GM19043 (cell line): ENCODE results near the gene MADCAM1.

Experiments used
- ATAC-seq: cut with Tn5 transposase; IDR thresholded peaks from one replicate; pipeline ENCODE4 v1.9.1; 2021; ENCODE audit warnings: low read depth; ENCODE audit not compliant: unreplicated experiment

The MADCAM1 gene

DNA sequence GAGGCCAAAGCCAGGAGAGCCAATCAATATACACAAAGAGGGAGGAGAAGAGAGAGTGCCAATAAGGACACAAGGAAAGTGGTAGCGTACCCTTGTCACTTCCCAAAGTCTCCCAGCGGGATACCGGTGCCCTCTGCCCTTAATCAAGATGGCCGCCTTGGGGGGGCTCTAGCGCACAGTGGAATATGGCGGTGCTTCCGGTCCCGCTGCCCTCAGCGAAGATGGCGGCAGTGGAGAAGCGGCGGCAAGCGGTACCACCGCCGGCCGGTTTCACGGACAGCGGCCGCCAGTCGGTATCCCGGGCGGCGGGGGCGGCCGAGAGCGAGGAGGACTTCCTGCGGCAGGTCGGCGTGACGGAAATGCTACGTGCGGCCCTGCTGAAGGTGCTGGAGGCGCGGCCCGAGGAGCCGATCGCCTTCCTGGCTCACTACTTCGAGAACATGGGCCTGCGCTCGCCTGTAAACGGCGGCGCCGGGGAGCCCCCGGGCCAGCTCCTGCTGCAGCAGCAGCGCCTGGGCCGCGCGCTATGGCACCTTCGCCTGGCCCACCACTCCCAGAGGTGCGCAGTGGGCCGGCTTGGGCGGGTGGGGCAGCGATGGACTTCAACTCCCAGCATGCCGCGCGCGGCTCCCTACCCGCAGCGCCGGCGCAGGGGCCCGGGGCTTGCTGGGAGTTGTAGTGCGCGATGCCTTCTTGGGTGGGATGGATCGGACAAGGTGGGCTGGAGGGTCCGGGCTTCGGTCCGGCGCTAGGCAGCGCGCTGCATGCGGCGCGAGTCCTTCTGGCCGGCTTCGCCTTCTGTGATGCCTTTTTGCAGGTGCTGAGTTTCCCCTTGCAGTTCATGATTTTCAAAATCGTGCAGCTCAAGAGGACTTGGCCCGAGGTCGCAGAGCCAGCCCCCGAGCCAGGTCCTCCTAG lies 11.3 kb downstream of the MADCAM1 start, which contains the start of gene TPGS1:
TSS of gene TPGS1 (plus strand) at position 212 of the 918 bp plus-strand sequence. CDS start at position 222, 10 bp downstream.
- ATAC-seq = peak; percentile 44

DNA sequence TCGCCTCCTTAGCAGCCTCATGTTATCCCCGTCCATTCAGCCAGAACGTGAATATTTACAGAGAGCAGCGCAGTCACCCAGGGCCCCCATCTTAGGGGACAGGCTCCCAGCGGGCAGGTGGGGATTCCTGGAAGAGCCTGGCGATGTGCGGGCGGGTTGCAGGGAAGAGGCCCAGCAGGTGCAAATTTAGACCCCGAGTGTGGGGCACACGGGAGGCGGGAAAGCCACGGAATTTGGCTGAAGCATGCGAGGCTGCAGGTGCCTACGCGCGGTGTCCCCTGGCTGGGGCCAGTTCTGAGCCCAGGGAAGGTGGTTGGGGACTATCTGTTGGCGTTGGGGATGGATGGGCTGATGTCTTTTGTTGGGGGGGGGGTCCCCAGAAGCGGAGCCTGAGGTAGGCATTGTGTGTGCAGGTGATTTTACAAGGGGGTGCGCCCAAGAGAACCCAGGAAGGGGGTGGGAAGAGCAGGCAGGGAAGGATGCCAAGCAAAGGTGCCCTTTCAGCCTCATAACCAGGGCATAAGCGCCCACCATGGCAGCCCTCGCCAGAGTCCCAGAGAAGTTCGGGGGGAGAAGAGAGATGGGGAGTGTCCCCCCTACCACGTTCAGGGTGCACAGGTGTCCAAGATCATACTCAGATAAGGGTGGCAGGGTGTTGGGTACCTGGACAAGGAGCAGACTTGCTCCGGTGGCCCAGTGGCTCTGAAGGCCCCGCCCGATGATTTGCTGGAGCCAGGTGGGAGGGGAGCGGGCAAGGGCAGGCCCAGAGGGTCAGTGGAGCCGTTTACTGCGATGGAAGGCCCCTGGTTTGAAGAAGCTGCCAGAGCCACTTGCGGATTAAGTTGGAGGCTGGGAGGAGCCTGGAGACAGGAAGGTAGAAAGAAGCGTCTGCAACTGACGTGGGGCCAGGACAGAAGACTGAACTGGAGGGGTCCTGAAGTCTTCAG lies 12.2 kb downstream of the MADCAM1 start:
- ATAC-seq = no peak

DNA sequence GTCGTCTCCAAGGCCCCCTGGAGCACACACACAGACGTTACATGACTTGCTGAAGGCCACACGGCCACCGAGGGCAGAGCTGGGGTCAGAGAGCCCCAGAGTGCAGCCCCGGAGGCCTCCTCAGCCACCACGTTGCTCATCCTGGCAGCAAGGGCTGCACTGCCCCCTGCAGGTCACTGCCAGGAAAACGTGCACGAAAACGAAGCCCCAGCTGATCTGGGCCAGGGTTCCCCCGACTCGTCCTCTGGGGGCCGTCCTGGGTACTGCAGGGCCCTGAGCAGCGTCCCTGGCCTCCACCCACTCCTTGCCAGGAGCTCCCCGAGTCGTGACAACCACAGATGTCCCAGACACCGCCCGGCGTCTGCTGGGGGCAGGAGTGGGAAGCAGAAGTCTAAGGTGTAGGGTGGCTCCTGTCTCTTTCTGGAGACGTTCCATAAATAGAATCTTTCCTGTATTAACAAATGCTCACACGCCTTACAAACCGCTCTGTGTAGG lies 14.4 kb downstream of the MADCAM1 start:
- no peak for ATAC-seq

DNA sequence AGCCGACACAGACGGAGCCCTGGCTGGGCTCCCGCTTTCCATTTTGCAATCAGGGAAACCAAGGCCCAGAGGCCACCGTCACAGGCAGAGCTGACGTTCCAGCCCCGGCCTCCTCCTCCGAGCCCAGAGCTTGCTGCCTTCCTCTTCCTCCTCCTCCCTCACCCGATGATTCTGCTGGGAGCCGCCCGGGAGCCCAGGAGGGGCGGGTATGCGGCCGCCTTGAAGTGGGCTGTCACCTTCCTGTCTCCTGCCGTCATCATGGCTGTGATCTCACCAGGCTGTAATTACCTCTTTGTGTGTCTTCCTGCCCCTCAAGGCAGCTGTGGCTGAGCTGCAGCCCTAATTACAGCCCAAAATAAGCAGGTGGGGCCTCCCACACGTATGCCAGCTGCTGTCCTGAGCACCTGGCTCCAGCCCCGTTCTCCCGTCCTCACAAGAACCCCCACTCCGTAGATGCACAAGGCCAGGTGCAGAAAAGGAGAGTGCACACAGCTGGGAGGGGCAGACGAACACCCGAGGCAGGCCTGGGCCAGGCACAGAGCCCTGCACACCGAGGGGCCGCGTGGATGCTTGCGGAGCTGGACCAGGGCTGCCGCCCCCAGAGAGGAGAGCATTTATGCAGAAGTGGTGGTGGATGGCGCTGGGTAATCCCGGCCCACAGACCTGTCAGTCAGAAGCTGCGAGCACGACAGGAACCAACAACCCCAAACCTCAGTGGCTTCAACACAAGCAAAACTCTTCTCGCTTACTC lies 15.0 kb downstream of the MADCAM1 start:
- no peak for ATAC-seq

DNA sequence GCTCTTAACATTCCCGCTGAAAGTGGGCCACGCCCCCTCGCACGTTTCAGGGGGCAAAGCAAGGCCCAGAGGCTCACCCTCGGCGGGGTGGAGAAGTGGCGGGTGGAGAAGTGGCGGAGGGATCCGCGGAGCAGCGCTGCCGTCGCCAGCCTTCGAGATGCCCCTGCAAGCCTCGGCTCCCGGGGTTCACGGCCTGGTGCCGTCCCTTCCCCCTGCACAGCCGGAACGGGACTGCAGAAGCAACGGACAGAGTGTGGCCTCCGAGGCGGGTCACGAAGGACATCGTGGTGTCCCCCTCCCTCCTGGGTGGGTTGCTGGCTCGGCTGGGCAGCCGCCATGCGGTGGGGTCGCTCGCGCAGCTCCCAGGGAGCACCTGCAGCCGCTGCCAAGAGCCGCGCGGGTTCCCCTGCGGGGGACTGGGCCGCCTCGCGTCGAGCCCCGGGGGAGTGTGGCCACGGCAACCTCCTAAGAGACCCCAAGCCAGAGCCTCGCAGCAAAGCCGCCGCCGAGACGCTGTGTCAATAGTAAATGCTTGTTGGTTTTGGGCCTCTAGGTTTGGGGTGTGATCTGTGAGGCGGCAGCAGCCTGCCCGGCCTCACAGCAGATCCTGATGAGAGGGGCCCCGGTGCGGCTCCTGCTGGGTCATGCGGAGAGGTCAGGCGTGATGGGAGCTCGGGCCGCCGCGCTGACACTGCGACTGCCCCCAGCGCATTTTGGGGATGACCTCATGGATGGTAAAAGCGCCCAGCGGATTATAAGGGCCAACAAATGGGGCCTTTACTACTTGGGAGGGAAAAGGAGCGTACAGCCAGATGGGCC lies 16.5 kb downstream of the MADCAM1 start:
- no peak for ATAC-seq

DNA sequence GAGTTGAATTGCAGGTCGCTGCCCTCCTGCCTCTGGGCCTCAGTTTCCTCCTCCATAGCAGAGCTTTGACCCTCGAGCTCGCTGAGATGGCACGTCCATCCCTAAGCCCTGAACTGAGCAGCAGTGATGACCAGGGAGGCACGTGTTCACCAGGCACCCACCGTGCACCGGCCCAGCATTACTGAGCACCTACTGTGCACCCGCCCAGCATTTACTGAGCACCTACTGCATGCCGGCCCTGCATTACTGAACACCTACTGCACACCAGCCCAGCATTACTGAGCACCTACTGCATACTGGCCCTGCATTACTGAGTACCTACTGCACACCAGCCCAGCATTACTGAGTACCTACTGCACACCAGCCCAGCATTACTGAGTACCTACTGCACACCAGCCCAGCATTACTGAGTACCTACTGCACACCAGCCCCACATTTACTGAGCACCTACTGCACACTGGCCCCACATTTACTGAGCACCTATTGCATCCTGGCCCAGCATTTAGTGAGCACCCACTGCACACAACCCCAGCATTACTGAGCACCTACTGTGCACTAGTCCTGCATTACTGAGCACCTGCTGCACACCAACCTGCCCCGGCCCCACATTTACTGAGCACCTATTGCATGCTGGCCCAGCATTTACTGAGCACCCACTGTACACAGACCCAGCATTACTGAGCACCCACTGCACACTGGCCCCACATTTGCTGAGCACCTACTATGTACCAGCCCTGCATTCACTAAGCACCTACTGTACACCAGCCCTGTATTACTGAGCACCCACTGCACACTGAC lies 17.3 kb downstream of the MADCAM1 start:
- no peak for ATAC-seq

DNA sequence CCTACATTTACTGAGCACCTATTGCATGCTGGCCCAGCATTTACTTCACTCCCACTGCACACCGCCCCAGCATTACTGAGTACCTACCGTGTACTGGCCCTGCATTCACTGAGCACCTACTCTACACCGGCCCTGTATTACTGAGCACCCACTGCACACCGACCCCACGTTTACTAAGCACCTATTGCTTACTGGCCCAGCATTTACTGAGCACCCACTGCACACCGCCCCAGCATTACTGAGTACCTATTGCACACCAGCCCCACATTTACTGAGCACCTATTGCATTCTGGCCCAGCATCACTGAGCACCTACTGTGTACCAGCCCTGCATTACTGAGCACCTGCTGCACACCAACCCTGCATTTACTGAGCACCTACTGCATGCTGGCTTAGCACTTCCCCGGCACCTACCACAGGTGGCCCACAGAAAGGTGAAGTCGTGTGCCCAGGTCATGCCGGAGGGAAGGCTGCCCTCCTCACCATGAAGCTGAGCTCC lies 17.9 kb downstream of the MADCAM1 start:
- ATAC-seq = no peak

DNA sequence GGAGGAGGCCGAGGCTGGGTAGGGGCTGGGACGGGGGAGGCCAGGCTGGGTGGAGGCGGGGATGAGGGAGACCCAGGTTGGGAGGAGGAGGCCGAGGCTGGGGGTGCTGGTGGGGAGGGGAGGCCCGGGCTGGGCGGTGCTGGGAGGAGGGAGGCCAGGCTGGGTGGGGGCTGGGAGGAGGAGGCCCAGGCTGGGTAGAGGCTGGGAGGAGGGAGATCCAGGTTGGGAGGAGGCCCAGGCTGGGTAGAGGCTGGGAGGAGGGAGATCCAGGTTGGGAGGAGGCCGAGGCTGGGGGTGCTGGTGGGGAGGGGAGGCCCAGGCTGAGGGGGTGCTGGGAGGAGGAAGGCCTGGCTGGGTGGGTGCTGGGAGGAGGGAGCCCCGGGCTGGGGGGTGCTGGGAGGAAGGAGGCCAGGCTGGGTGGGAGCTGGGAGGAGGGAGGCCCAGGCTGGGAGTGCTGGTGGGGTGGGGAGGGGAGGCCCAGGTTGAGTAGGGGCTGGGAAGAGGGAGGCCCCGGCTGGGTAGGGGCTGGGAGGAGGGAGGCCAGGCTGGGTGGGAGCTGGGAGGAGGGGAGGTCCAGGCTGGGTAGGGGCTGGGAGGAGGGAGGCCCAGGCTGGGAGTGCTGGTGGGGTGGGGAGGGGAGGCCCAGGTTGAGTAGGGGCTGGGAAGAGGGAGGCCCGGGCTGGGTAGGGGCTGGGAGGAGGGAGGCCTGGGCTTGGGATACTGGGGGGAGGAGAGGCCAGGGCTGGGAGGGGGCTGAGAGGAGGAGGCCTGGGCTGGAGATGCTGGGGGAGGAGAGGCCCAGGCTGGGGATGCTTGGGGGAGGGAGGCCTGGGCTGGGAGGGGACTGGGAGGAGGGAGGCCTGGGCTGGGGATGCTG lies 21.7 kb downstream of the MADCAM1 start:
- no peak for ATAC-seq

DNA sequence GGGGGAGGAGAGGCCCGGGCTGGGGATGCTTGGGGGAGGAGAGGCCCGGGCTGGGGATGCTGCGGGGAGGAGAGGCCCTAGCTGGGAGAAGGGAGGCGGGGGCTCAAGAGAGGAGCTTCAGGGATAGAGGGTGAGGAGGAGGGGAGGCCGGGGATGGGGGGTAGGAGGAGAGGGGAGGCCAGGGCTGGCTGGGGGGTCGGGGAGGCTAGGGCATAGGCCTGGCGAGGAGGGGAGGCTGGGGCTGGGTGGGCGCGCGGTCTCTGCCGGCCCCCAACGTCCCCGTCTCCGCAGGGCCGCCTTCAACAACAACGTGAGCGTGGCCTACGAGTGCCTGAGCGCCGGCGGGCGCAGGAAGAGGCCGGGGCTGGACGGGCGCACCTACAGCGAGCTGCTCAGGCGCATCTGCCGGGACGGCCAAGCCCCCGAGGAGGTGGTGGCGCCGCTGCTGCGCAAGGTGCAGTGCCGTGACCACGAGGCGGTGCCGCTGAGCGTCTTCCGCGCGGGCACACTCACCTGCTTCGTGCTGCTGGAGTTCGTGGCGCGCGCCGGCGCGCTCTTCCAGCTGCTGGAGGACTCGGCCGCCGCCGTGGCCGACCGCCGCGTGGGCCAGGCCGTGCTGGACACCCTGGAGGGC lies 22.4 kb downstream of the MADCAM1 start:
- ATAC-seq = no peak

DNA sequence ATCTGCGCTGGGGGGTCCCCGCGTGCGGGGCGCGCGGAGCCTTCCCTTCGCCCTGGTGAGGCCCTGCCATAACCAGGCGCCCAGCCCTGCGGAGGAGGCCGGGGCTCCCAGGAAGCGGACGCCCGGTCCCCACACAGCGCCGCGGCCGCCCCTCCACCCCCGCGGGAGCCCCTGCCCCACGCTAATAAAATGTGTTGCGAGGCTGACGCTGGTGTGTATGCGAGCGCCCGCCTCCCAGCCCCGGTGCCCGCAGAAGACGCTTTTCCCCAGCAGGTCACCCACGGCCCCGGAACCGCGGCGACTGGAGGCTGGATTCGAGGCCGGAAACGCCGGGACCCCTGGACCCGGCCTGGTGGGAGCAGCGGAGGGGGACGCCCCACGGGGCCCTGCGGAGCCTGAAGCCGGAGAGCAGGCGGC lies 23.2 kb downstream of the MADCAM1 start:
- no peak for ATAC-seq

DNA sequence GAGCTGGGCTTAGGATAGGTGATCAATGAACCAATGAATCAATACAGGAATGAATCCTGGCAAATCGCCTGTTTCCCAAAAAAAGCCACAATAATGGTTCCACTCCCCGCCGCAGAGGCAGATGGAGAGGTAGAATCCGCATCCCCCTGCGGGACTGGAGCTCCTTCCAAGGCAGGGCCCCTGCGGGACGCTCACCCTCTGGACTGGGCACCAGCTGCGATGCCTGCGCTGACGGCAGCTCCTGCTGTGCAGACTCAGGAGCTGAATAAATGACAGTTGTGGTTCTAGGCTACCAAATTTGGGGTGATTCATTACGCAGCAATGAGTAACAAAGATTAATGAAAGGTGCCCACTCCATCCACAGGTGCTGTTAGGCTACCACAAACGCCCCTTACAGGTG lies 26.4 kb downstream of the MADCAM1 start:
- ATAC-seq = no peak

DNA sequence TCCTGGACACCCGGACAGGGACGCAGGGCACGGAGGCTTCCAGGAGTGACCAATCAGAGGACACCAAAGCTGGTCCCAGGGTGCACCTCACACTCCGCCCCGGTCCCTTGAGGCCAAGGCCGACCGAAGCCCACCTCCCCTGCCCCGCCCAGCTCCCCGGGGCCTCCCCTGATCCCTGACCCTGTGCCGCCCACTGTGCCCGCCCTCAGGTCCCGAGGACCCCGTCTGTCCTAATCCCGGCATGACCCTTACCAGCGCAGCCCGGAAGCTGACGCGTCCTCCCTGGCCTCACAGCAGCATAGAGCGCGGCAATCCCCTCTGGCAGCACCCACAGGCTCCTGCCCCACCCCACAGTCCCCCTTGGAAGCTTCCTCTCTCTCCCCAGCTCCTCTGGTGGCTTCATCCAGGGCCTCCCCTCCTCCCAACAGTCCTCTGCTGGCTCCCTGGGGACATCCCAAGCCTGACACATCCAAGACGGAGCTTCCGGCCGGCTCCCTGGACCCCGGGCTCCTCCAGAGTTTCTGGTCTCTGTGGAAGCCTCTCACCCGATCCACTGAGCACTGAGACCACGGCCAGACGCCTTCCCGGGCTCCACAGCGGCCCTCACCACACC lies 27.9 kb downstream of the MADCAM1 start:
- no peak for ATAC-seq

DNA sequence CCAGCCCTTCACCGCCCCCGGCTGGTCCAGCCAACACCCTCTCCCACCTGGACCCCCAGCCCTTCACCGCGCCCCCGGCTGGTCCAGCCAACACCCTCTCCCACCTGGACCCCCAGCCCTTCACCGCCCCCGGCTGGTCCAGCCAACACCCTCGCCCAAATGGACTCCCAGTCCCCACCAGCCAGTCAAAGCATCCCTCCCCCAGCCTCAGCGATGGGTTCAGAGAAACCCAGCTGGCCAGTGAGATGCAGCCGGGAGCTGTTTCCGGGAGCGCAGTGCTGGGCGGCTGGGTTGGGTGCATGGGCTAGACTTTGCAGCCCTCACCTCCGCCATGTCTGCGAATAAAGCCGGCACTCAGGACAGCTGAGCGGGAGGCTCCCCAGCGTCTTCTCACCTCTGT lies 28.7 kb downstream of the MADCAM1 start:
- no peak for ATAC-seq

DNA sequence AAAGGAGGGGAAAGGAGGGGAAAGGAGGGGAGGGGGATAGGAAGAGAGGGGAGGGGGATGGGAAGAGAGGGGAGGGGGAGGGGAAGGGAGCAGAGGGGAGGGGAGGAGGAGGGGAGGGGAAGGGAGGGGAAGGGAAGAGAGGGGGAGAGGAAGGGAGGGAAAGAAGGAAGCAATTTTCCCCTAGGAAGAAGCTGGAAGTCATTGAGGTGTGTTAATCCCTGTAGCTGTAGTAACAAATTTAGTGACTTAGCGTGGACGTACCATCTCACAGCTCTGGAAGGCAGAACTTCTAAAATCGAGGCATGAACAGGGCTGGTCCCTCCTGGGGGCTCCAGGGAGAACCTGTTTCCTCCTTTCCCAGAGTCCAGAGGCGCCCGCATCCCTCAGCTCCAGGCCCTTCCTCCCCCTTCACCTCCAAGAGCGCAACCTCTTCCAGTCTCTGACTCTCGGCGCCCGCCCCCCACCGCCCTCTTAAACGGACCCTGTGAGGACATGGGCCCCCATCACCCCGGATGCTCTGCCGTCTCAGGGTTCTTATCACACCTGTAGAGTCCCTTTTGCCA lies 29.7 kb downstream of the MADCAM1 start:
- no peak for ATAC-seq

DNA sequence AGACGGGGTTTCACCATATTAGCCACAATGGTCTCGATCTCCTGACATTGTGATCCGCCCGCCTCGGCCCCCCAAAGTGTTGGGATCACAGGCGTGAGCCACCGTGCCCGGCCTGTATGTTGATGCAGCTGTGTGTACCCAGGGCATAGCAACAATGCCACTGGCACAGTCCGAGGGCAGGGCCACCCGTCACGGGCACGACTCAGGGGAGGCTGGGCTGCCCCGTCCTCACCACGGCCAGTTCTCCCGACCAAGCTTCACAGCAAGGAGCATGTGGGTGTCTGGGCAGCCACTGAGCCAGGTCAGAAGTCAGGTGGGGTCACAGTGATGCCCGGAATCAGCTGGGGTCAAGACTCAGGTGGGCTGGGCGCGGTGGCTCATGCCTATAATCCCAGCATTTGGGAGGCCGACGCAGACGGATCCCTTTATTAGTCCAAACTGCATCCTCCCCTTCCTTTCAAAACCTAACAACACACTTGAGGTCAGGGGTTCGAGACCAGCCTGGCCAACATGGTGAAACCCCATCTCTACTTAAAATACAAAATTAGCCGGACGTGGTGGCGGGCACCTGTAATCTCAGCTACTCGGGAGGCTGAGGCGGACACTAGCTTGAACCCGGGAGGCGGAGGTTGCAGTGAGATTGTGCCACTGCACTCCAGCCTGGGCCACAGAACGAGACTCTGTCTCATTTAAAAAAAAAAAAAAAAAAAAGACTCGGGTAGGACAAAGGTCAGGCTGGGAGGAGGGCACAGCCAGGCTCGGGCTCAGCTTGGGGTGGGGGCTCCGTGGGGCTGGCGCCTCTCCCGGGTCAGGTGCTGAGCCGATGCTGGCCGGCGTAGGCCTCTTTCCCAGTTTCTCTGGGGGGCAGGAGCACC lies 34.1 kb downstream of the MADCAM1 start:
- no peak for ATAC-seq
